ENCODE data around the gene PTPN1.

The PTPN1 gene

GRCh38 chr20:50527068-50527605, 17.0 kb downstream of the PTPN1 start:
- Histone ChIP-seq H3K9me3 (no peaks in the 10 kb centered on the region), H3K4me1 (peaks cover 0 to 56% (median 23%) of the 10 kb centered on the region in 4 donors), H3K4me3 (no peak overlapping the region), H3K36me3 (no peaks in the 10 kb centered on the region), H3K27ac (no peak overlapping the region), H3K27me3 (no peaks in the 10 kb centered on the region)
- TF ChIP-seq CTCF (IDR thresholded peaks at IDR 0.05): no peak
- intact Hi-C loops (cut with DNase I; ENCODE audit: low total_unique reads): no loop called here
- no peak for DNase-seq

GRCh38 chr20:50528129-50528528, 17.9 kb downstream of the PTPN1 start:
- Histone ChIP-seq H3K4me1 (peaks cover 0 to 57% (median 25%) of the 10 kb centered on the region in 4 donors), H3K27ac (no peak overlapping the region), H3K36me3 (no peaks in the 10 kb centered on the region), H3K9me3 (no peaks in the 10 kb centered on the region), H3K4me3 (no peak overlapping the region), H3K27me3 (no peaks in the 10 kb centered on the region)
- no peak for TF ChIP-seq CTCF (IDR thresholded peaks at IDR 0.05)
- intact Hi-C loops (cut with DNase I; ENCODE audit: low total_unique reads): no loop called here
- DNase-seq: no peak

GRCh38 chr20:50528804-50529351, 18.7 kb downstream of the PTPN1 start:
- no peaks in the 10 kb centered on the region for H3K36me3 ChIP-seq
- TF ChIP-seq CTCF (IDR thresholded peaks at IDR 0.05): no peak
- no peak for DNase-seq
- peaks cover 0 to 54% (median 25%) of the 10 kb centered on the region in 4 donors for H3K4me1 ChIP-seq
- intact Hi-C loops (cut with DNase I; ENCODE audit: low total_unique reads): no loop called here
- no peaks in the 10 kb centered on the region for H3K27me3 ChIP-seq
- no peak overlapping the region for H3K4me3 ChIP-seq
- H3K9me3 ChIP-seq: no peaks in the 10 kb centered on the region
- no peak overlapping the region for H3K27ac ChIP-seq

GRCh38 chr20:50532221-50532620, 22.0 kb downstream of the PTPN1 start:
- DNase-seq: no peak
- Histone ChIP-seq H3K27me3 (no peaks in the 10 kb centered on the region), H3K9me3 (no peaks in the 10 kb centered on the region), H3K36me3 (no peaks in the 10 kb centered on the region), H3K27ac (no peak overlapping the region), H3K4me1 (peaks cover 0 to 60% (median 28%) of the 10 kb centered on the region in 4 donors), H3K4me3 (no peak overlapping the region)
- TF ChIP-seq CTCF (IDR thresholded peaks at IDR 0.05): no peak
- intact Hi-C loops (cut with DNase I; ENCODE audit: low total_unique reads): no loop called here

- no peak overlapping the region for H3K27ac ChIP-seq
- no peaks in the 10 kb centered on the region for H3K36me3 ChIP-seq
- no peak overlapping the region for H3K4me3 ChIP-seq
- DNase-seq: no peak
- intact Hi-C loops (cut with DNase I; ENCODE audit: low total_unique reads): no loop called here
- no peaks in the 10 kb centered on the region for H3K27me3 ChIP-seq
- H3K4me1 ChIP-seq: peaks cover 0 to 59% (median 26%) of the 10 kb centered on the region in 4 donors
- no peaks in the 10 kb centered on the region for H3K9me3 ChIP-seq
- no peak for TF ChIP-seq CTCF (IDR thresholded peaks at IDR 0.05)
These were observed 22.9 kb downstream of the PTPN1 start for GRCh38 chr20:50533061-50533460.
